ENCODE data around the gene ATP6V0A1. TPM values are rescaled to one million over a fixed set of nuclear protein-coding genes. Genes with fewer than 3 reads are reported as not detected.

Gene ATP6V0A1
- polyA plus RNA-seq, 2 donors = 27.0 to 27.5 TPM

GRCh38 chr17:42568341-42569111 is 109.8 kb downstream of the ATP6V0A1 start:
- Histone ChIP-seq H3K27me3 (ENCODE audit: control insufficient read depth in 1 of 2, insufficient read depth in 2 of 2, low read length in 2 of 2) (no peaks in the 10 kb centered on the region), H3K4me1 (ENCODE audit: control insufficient read depth in 2 of 2, insufficient read depth in 2 of 2, low read length in 1 of 2) (peaks cover 9 to 24% of the 10 kb centered on the region in 2 donors), H3K9me3 (ENCODE audit: control insufficient read depth in 2 of 2, insufficient read depth in 1 of 2, low read depth in 1 of 2, low read length in 1 of 2) (no peaks in the 10 kb centered on the region), H3K27ac (ENCODE audit: low read depth in 2 of 2, low read length in 1 of 2) (peak overlapping the region in 1 of 2 donors; percentile 40), H3K4me3 (ENCODE audit: low read depth in 1 of 2, low read length in 2 of 2) (no peak overlapping the region), H3K36me3 (ENCODE audit: control insufficient read depth in 2 of 2, insufficient read depth in 2 of 2, low read length in 1 of 2) (peaks cover 40 to 54% of the 10 kb centered on the region in 2 donors)
- 85 to 87% methylated on average over 14 of the region's 14 CpGs for WGBS, 2 donors

- Histone ChIP-seq H3K27me3 (ENCODE audit: control insufficient read depth in 1 of 2, insufficient read depth in 2 of 2, low read length in 2 of 2) (no peaks in the 10 kb centered on the region), H3K9me3 (ENCODE audit: control insufficient read depth in 2 of 2, insufficient read depth in 1 of 2, low read depth in 1 of 2, low read length in 1 of 2) (no peaks in the 10 kb centered on the region), H3K4me3 (ENCODE audit: low read depth in 1 of 2, low read length in 2 of 2) (no peak overlapping the region), H3K27ac (ENCODE audit: low read depth in 2 of 2, low read length in 1 of 2) (no peak overlapping the region), H3K4me1 (ENCODE audit: control insufficient read depth in 2 of 2, insufficient read depth in 2 of 2, low read length in 1 of 2) (peaks cover 0 to 9% of the 10 kb centered on the region in 2 donors), H3K36me3 (ENCODE audit: control insufficient read depth in 2 of 2, insufficient read depth in 2 of 2, low read length in 1 of 2) (peaks cover 42% of the 10 kb centered on the region in 2 donors)
- 65 to 74% methylated on average over 12 of the region's 12 CpGs for WGBS, 2 donors
Measured at GRCh38 chr17:42571435-42572225, 113.0 kb downstream of the ATP6V0A1 start.

Other genes starting within 250 kb of the ATP6V0A1 start
- gene STAT5B, start 182.5 kb upstream of the ATP6V0A1 start, polyA plus RNA-seq = 10 to 100 TPM; 14.0 to 14.4 TPM
- gene STAT5A, start 170.4 kb upstream of the ATP6V0A1 start, polyA plus RNA-seq = 1 to 10 TPM; 4.7 to 6.3 TPM
- 10 to 100 TPM; 30.8 to 64.2 TPM for gene STAT3, start 70.4 kb upstream of the ATP6V0A1 start, polyA plus RNA-seq
- gene CAVIN1, start 35.6 kb upstream of the ATP6V0A1 start, polyA plus RNA-seq = 10 to 100 TPM; 40.0 to 60.4 TPM
- 10 to 100 TPM; 17.6 to 18.8 TPM for gene NAGLU, start 77.4 kb downstream of the ATP6V0A1 start, polyA plus RNA-seq
- 1 to 10 TPM; 4.0 to 9.0 TPM for gene HSD17B1, start 94.0 kb downstream of the ATP6V0A1 start, polyA plus RNA-seq
- 10 to 100 TPM; 58.2 to 62.1 TPM for gene COASY, start 103.3 kb downstream of the ATP6V0A1 start, polyA plus RNA-seq
- 10 to 100 TPM; 36.8 to 38.3 TPM for gene MLX, start 108.2 kb downstream of the ATP6V0A1 start, polyA plus RNA-seq
- gene PSMC3IP, start 118.9 kb downstream of the ATP6V0A1 start, polyA plus RNA-seq = 1 to 10 TPM; 6.4 to 7.2 TPM
- gene RETREG3, start 150.5 kb downstream of the ATP6V0A1 start, polyA plus RNA-seq = 10 to 100 TPM; 15.3 to 28.5 TPM
- 10 to 100 TPM; 27.2 to 49.9 TPM for gene TUBG1, start 150.8 kb downstream of the ATP6V0A1 start, polyA plus RNA-seq
- 10 to 100 TPM in 1 of 2 donors, 1 to 10 TPM in 1; 7.6 to 12.0 TPM for gene TUBG2, start 200.4 kb downstream of the ATP6V0A1 start, polyA plus RNA-seq
- 10 to 100 TPM; 49.4 to 84.6 TPM for gene PLEKHH3, start 218.1 kb downstream of the ATP6V0A1 start, polyA plus RNA-seq
- gene CCR10, start 223.0 kb downstream of the ATP6V0A1 start, polyA plus RNA-seq = under 1 TPM; 0.22 to 0.42 TPM
- gene CNTNAP1, start 223.7 kb downstream of the ATP6V0A1 start, polyA plus RNA-seq = 1 to 10 TPM; 1.3 to 1.5 TPM

Data from esophagus (tissue), 2 donors.